Parathyroid adenoma (tissue), 2 donors: Measurements from ENCODE around the gene NR1H3.

Experiments used
- H2AFZ ChIP-seq: fragments of 300-600 bp; sonication (generic); one replicate; pipeline ENCODE4 v1.7.0; 2017; ENCODE audit warnings: antibody characterized with exemption, mild to moderate bottlenecking
- H3K27ac ChIP-seq: fragments of 300-600 bp; sonication (generic); one replicate; pipeline ENCODE4 v1.7.0; 2017
- H3K27me3 ChIP-seq: fragments of 300-600 bp; sonication (generic); one replicate; pipeline ENCODE4 v1.7.0; 2017; ENCODE audit warnings: low read length; ENCODE audit not compliant: control insufficient read depth, insufficient read depth
- H3K36me3 ChIP-seq: fragments of 300-600 bp; sonication (generic); one replicate; pipeline ENCODE4 v1.7.0; 2017; ENCODE audit warnings: low read length; ENCODE audit not compliant: control insufficient read depth, insufficient read depth
- H3K4me1 ChIP-seq: fragments of 300-600 bp; sonication (generic); one replicate; pipeline ENCODE4 v1.7.0; 2017; ENCODE audit warnings: control low read depth
- H3K4me2 ChIP-seq: fragments of 300-600 bp; sonication (generic); one replicate; pipeline ENCODE4 v1.7.0; 2017; ENCODE audit warnings: low read length
- H3K4me3 ChIP-seq: fragments of 300-600 bp; sonication (generic); one replicate; pipeline ENCODE4 v1.7.0; 2017; ENCODE audit warnings: low read depth, low read length
- H3K79me2 ChIP-seq: fragments of 300-600 bp; sonication (generic); one replicate; pipeline ENCODE4 v1.7.0; 2017; ENCODE audit warnings: control low read depth
- H3K9ac ChIP-seq: fragments of 300-600 bp; sonication (generic); one replicate; pipeline ENCODE4 v1.7.0; 2017; ENCODE audit warnings: mild to moderate bottlenecking
- H3K9me3 ChIP-seq: fragments of 300-600 bp; sonication (generic); one replicate; pipeline ENCODE4 v1.7.0; 2017; ENCODE audit warnings: low read length; ENCODE audit not compliant: control insufficient read depth
- TF ChIP-seq, protein P1 (sequence below): fragments of 300-600 bp; sonication (generic); IDR thresholded peaks from one replicate; pipeline ENCODE4 v1.7.0; 2017; ENCODE audit warnings: antibody characterized with exemption, mild to moderate bottlenecking
- donor health status: primary hyperparathyroidism.

NR1H3 gene

DNA sequence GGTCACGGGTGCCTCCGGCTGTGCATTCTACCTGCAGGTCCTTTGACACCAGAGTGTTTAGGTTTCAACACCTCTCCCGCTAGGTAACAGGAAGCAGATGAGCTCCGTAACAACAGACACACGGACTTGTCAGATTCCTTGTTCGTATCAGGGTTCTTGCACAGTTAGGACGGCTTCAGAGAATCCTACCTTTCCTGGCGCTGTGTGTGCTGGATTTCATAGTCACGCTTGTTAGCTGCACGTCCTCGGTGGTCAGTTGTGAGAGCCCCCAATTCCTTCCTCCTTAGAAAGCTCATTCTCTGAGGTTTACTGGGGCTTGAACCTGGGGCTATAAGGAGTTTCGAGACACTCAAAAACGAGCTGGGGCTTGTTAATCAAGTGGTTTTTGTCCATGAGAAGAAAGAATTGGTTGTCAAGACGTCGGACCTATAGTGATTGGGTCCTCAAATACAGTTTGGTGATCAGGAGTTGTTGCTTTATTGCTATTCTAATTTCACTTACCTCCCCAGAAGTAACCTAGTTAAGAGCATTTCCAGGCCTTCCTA is 42.4 kb upstream of the NR1H3 start:
- TF ChIP-seq, protein P1, sequence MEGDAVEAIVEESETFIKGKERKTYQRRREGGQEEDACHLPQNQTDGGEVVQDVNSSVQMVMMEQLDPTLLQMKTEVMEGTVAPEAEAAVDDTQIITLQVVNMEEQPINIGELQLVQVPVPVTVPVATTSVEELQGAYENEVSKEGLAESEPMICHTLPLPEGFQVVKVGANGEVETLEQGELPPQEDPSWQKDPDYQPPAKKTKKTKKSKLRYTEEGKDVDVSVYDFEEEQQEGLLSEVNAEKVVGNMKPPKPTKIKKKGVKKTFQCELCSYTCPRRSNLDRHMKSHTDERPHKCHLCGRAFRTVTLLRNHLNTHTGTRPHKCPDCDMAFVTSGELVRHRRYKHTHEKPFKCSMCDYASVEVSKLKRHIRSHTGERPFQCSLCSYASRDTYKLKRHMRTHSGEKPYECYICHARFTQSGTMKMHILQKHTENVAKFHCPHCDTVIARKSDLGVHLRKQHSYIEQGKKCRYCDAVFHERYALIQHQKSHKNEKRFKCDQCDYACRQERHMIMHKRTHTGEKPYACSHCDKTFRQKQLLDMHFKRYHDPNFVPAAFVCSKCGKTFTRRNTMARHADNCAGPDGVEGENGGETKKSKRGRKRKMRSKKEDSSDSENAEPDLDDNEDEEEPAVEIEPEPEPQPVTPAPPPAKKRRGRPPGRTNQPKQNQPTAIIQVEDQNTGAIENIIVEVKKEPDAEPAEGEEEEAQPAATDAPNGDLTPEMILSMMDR: no peak
- H3K36me3 ChIP-seq: no peaks in the 10 kb centered on the region

DNA sequence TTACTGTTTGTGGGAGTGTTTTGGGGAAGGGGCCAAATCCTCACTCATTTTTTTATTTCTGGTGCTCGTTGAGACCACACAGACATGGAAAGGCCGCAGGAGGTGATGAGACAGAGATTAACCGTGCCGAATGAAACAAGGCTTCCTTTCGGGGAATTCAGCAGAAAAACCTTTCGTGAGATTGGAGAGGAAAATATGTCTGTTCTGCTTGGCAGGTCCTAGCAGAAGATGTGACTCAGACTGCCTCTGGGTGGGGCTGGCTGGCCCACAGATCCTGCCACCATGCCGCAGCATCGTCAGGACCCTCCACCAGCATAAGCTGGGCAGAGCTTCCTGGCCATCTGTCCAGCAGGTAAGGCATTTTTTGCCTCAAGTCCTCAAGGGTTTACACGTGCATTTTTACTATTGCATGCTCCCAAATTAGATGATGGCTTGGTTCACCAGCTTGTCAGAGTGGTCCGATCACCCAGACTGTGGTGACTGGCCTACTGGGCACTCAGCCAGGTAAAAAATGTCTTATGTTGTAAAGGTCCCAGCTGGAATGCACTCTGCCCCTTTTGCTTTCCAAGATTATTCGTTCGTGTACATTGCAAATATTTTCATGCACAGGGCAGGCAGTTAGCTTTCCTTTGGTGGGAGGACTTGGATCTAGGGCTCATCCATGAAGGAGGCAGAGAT is 41.5 kb upstream of the NR1H3 start:
- Histone ChIP-seq H3K27me3 (no peaks in the 10 kb centered on the region), H2AFZ (no peak overlapping the region), H3K9me3 (no peaks in the 10 kb centered on the region), H3K9ac (no peak overlapping the region), H3K79me2 (no peaks in the 10 kb centered on the region), H3K36me3 (no peaks in the 10 kb centered on the region), H3K4me1 (no peaks in the 10 kb centered on the region), H3K4me3 (no peak overlapping the region), H3K27ac (no peak overlapping the region), H3K4me2 (peak overlapping the region; percentile 62)
- TF ChIP-seq, protein P1: no peak

More for the DNA sequence above, 42.4 kb upstream of the NR1H3 start:
- Histone ChIP-seq H3K9me3 (no peaks in the 10 kb centered on the region), H2AFZ (peak overlapping the region; percentile 93), H3K27me3 (no peaks in the 10 kb centered on the region), H3K79me2 (no peaks in the 10 kb centered on the region), H3K4me1 (no peaks in the 10 kb centered on the region), H3K4me3 (peak overlapping the region; percentile 71), H3K9ac (no peak overlapping the region), H3K27ac (peak overlapping the region; percentile 74), H3K4me2 (peak overlapping the region; percentile 62)

DNA sequence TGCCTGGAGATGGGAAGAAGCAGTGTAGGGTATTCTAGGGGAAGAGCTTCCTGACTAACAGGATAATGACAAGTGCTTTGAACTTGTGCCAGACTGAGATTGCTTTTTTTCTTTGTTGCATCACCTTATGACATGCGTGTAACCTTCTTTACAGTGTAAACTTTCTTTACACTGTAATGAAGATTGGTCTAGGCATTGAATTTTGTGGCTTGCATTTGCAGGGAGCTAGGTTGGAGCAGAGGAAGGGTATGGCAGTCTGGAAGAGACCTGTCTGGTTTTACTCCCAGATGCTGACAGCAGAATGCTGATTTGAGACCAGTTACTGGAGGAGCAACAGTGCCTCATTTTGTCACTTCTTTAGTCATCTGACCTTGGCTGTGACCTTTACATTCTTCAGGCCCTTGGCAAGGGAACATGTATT is 37.4 kb upstream of the NR1H3 start:
- H3K9me3 ChIP-seq: no peaks in the 10 kb centered on the region
- no peaks in the 10 kb centered on the region for H3K36me3 ChIP-seq
- H3K27ac ChIP-seq: no peak overlapping the region
- no peaks in the 10 kb centered on the region for H3K27me3 ChIP-seq
- H3K79me2 ChIP-seq: no peaks in the 10 kb centered on the region
- no peak overlapping the region for H3K4me3 ChIP-seq
- no peak overlapping the region for H3K4me2 ChIP-seq
- H3K9ac ChIP-seq: no peak overlapping the region
- H3K4me1 ChIP-seq: no peaks in the 10 kb centered on the region
- no peak overlapping the region for H2AFZ ChIP-seq
- TF ChIP-seq, protein P1: no peak

DNA sequence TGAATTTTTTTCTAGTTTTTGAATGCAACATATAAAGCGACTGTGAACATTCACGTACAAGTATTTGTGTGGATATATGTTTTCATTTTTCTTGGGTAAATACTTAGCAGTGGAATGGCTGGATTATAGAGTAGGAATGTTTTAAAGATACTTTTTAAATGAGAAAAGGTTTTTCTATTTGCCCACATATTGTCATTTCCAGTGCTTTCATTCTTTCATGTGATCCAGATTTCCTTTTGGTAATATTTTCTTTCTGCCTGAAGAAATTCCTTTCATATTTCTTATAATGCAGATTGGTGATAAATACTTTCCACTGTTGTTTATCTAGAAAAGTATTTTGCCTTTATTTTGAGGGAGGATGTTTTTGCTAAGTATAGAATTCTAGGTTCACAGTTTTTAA is 35.1 kb upstream of the NR1H3 start:
- H3K36me3 ChIP-seq: no peaks in the 10 kb centered on the region
- H2AFZ ChIP-seq: no peak overlapping the region

More for the DNA sequence above, 35.1 kb upstream of the NR1H3 start:
- Histone ChIP-seq H3K27ac (no peak overlapping the region), H3K79me2 (no peaks in the 10 kb centered on the region), H3K4me3 (no peak overlapping the region), H3K4me2 (no peak overlapping the region), H3K9ac (no peak overlapping the region), H3K27me3 (no peaks in the 10 kb centered on the region), H3K4me1 (no peaks in the 10 kb centered on the region), H3K9me3 (no peaks in the 10 kb centered on the region)
- TF ChIP-seq, protein P1: no peak
